Measurements from ENCODE around the gene LAMB4. TPM values are rescaled to one million over a fixed set of nuclear protein-coding genes. Genes with fewer than 3 reads are reported as not detected.

Gene LAMB4
- total and polyA plus RNA-seq, 2 experiments from 2014 or later = not detected

DNA sequence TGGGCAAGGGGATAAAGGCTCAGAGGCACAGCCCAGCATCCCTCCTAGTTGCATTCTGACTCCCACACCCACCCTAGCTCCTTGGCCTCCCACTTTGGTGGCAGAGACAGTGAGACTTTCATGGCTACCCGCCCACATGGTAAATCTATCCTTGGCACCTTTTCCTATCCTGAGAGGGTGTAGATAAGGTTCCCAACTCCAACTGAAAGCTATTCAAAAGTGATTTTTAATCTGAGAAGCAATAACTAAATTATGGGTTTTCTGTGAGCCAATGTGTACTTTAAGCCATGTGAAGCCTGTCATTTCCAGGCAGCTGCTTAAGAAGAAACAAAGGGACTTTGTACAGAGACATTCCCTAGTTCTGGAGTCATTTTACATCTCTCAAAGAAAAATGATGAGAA, 136.3 kb downstream of the LAMB4 start:
- Mint-ChIP-seq H3K4me1 (peaks cover 24% of the 10 kb centered on the region), H3K36me3 (ENCODE audit: low read depth) (peaks cover 9% of the 10 kb centered on the region; the same call in 2 of the 3 replicates), H3K9me3 (no peaks in the 10 kb centered on the region), H3K27ac (no peak overlapping the region), H3K4me3 (no peak overlapping the region), H3K27me3 (ENCODE audit: insufficient read depth, low read depth, poor library complexity) (peaks cover 2% of the 10 kb centered on the region)
- Histone ChIP-seq H3K27me3 (ENCODE audit: insufficient read depth) (no peaks in the 10 kb centered on the region), H3K36me3 (ENCODE audit: insufficient read depth) (no peaks in the 10 kb centered on the region; the same call in none of the 2 replicates), H2AFZ (no peak overlapping the region), H3K4me1 (ENCODE audit: insufficient read depth) (peaks cover 22% of the 10 kb centered on the region), H3K9me2 (ENCODE audit: insufficient read depth) (no peaks in the 10 kb centered on the region), H3K4me2 (no peak overlapping the region), H3K27ac (ENCODE audit: low read depth) (no peak overlapping the region), H4K20me1 (replicated peaks; ENCODE audit: insufficient read depth) (no peaks in the 10 kb centered on the region), H3K79me2 (replicated peaks; ENCODE audit: insufficient read depth) (no peaks in the 10 kb centered on the region), H3F3A (replicated peaks; ENCODE audit: low read depth) (no peaks in the 10 kb centered on the region), H3K4me3 (no peak overlapping the region)
- no peak for TF ChIP-seq STAT1 (IDR thresholded peaks at IDR 0.05; ENCODE audit: unreplicated experiment)
- no peak for TF ChIP-seq EZH2 (IDR thresholded peaks at IDR 0.05; ENCODE audit: low read depth, unreplicated experiment)
- TF ChIP-seq EZH2phosphoT487 (IDR thresholded peaks at IDR 0.05; ENCODE audit: unreplicated experiment) = no peak
- TF ChIP-seq ZNF331 (CRISPR knock-in tag; IDR thresholded peaks at IDR 0.05; ENCODE audit: low read depth) = no peak
- ATAC-seq = no peak
- no peak for DNase-seq (ENCODE audit: low spot score)

GRCh38 chr7:107989618-107990373, 140.4 kb downstream of the LAMB4 start:
- Mint-ChIP-seq H3K36me3 (ENCODE audit: low read depth) (peaks cover 8% of the 10 kb centered on the region), H3K4me1 (peaks cover 9% of the 10 kb centered on the region), H3K9me3 (no peaks in the 10 kb centered on the region), H3K27ac (0 out of 2 replicates have a peak overlapping the region, but pooled peaks have one; percentile 6), H3K4me3 (no peak overlapping the region), H3K27me3 (ENCODE audit: insufficient read depth, low read depth, poor library complexity) (no peaks in the 10 kb centered on the region)
- no peaks in the 10 kb centered on the region; the same call in none of the 2 replicates for H3K36me3 ChIP-seq (ENCODE audit: insufficient read depth)
- no peaks in the 10 kb centered on the region for H3K9me2 ChIP-seq (ENCODE audit: insufficient read depth)
- ATAC-seq (no peak), DNase-seq (ENCODE audit: low spot score) (no peak)
- no peaks in the 10 kb centered on the region for H3K79me2 ChIP-seq (replicated peaks; ENCODE audit: insufficient read depth)
- no peaks in the 10 kb centered on the region for H3K27me3 ChIP-seq (ENCODE audit: insufficient read depth)
- H3K27ac ChIP-seq (ENCODE audit: low read depth) = no peak overlapping the region
- H3K4me1 ChIP-seq (ENCODE audit: insufficient read depth) = peaks cover 6% of the 10 kb centered on the region
- no peak overlapping the region for H2AFZ ChIP-seq
- no peaks in the 10 kb centered on the region for H4K20me1 ChIP-seq (replicated peaks; ENCODE audit: insufficient read depth)
- no peak overlapping the region for H3K4me3 ChIP-seq
- no peaks in the 10 kb centered on the region for H3F3A ChIP-seq (replicated peaks; ENCODE audit: low read depth)
- H3K4me2 ChIP-seq = no peak overlapping the region
- TF ChIP-seq ZNF331 (CRISPR knock-in tag; IDR thresholded peaks at IDR 0.05; ENCODE audit: low read depth) (no peak), ETS1 (IDR thresholded peaks at IDR 0.05) (no peak), NANOG (IDR thresholded peaks at IDR 0.05; ENCODE audit: borderline replicate concordance) (no peak), CREB1 (CRISPR knock-in tag; IDR thresholded peaks at IDR 0.05; ENCODE audit: low read depth) (no peak), ZNF462 (CRISPR knock-in tag; IDR thresholded peaks at IDR 0.05) (no peak), ZNF114 (CRISPR knock-in tag; IDR thresholded peaks at IDR 0.05) (no peak), EZH2 (IDR thresholded peaks at IDR 0.05; ENCODE audit: low read depth, unreplicated experiment) (no peak)
- TF ChIP-seq, protein P1, sequence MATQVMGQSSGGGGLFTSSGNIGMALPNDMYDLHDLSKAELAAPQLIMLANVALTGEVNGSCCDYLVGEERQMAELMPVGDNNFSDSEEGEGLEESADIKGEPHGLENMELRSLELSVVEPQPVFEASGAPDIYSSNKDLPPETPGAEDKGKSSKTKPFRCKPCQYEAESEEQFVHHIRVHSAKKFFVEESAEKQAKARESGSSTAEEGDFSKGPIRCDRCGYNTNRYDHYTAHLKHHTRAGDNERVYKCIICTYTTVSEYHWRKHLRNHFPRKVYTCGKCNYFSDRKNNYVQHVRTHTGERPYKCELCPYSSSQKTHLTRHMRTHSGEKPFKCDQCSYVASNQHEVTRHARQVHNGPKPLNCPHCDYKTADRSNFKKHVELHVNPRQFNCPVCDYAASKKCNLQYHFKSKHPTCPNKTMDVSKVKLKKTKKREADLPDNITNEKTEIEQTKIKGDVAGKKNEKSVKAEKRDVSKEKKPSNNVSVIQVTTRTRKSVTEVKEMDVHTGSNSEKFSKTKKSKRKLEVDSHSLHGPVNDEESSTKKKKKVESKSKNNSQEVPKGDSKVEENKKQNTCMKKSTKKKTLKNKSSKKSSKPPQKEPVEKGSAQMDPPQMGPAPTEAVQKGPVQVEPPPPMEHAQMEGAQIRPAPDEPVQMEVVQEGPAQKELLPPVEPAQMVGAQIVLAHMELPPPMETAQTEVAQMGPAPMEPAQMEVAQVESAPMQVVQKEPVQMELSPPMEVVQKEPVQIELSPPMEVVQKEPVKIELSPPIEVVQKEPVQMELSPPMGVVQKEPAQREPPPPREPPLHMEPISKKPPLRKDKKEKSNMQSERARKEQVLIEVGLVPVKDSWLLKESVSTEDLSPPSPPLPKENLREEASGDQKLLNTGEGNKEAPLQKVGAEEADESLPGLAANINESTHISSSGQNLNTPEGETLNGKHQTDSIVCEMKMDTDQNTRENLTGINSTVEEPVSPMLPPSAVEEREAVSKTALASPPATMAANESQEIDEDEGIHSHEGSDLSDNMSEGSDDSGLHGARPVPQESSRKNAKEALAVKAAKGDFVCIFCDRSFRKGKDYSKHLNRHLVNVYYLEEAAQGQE (IDR thresholded peaks at IDR 0.05; ENCODE audit: unreplicated experiment) = no peak

Measured in GM23338 (cell line).